Measurements from ENCODE around the gene RGL1. TPM values are rescaled to one million over a fixed set of nuclear protein-coding genes. Genes with fewer than 3 reads are reported as not detected.

Gene RGL1
- total RNA-seq, 1 experiment from 2014 or later: 34.5 TPM

GRCh38 chr1:183873642-183874041 is 68.7 kb downstream of the RGL1 start:
- no peaks in the 10 kb centered on the region for H3K4me1 ChIP-seq
- CTCF ChIA-PET: no interaction called here
- H3K9me3 Mint-ChIP-seq (ENCODE audit: unreplicated experiment): no peaks in the 10 kb centered on the region
- POLR2A ChIA-PET: no interaction called here
- no peak for TF ChIP-seq CTCF (IDR thresholded peaks at IDR 0.05; ENCODE audit: insufficient read depth in 1 of 2, low read depth in 1 of 2, low read length in 1 of 2, severe bottlenecking in 1 of 2, unreplicated experiment in 1 of 2)
- no peak for DNase-seq
- peaks cover 10% of the 10 kb centered on the region for H3K4me1 Mint-ChIP-seq (ENCODE audit: low read depth, unreplicated experiment)
- no peak overlapping the region for H3K4me3 Mint-ChIP-seq (ENCODE audit: unreplicated experiment)
- H3K27me3 Mint-ChIP-seq (ENCODE audit: insufficient read depth, unreplicated experiment): no peaks in the 10 kb centered on the region
- H3K27me3 ChIP-seq (replicated peaks; ENCODE audit: control insufficient read depth, insufficient read depth, low read length): no peaks in the 10 kb centered on the region
- no peak overlapping the region for H3K27ac Mint-ChIP-seq (ENCODE audit: unreplicated experiment)
- no peaks in the 10 kb centered on the region for H3K9me3 ChIP-seq
- intact Hi-C loops (cut with micrococcal nuclease; ENCODE audit: unreplicated experiment): no loop called here
- no peak overlapping the region for H3K4me3 ChIP-seq (ENCODE audit: low read depth, low read length)
- H3K36me3 Mint-ChIP-seq (ENCODE audit: insufficient read depth, unreplicated experiment): peaks cover 33% of the 10 kb centered on the region
- BruUV-seq (replicated peaks): no TSS peak
- no peaks in the 10 kb centered on the region for H3K36me3 ChIP-seq (ENCODE audit: control insufficient read depth, insufficient read depth, low read length)

- ChIA-PET CTCF (no interaction called here), POLR2A (no interaction called here)
- Mint-ChIP-seq H3K27ac (ENCODE audit: unreplicated experiment) (peak overlapping the region; percentile 57), H3K9me3 (ENCODE audit: unreplicated experiment) (no peaks in the 10 kb centered on the region), H3K4me1 (ENCODE audit: low read depth, unreplicated experiment) (peaks cover 28% of the 10 kb centered on the region), H3K36me3 (ENCODE audit: insufficient read depth, unreplicated experiment) (peaks cover 47% of the 10 kb centered on the region), H3K4me3 (ENCODE audit: unreplicated experiment) (no peak overlapping the region), H3K27me3 (ENCODE audit: insufficient read depth, unreplicated experiment) (no peaks in the 10 kb centered on the region)
- H3K9me3 ChIP-seq: no peaks in the 10 kb centered on the region
- intact Hi-C loops (cut with micrococcal nuclease; ENCODE audit: unreplicated experiment): no loop called here
- H3K4me1 ChIP-seq: peaks cover 24% of the 10 kb centered on the region
- no peak for DNase-seq
- no peaks in the 10 kb centered on the region for H3K36me3 ChIP-seq (ENCODE audit: control insufficient read depth, insufficient read depth, low read length)
- H3K27me3 ChIP-seq (replicated peaks; ENCODE audit: control insufficient read depth, insufficient read depth, low read length): no peaks in the 10 kb centered on the region
- no TSS peak for BruUV-seq (replicated peaks)
- no peak for TF ChIP-seq CTCF (IDR thresholded peaks at IDR 0.05; ENCODE audit: insufficient read depth in 1 of 2, low read depth in 1 of 2, low read length in 1 of 2, severe bottlenecking in 1 of 2, unreplicated experiment in 1 of 2)
- H3K4me3 ChIP-seq (ENCODE audit: low read depth, low read length): no peak overlapping the region
These were observed 71.4 kb downstream of the RGL1 start for GRCh38 chr1:183876309-183876708.

GRCh38 chr1:183877053-183877720 is 72.3 kb downstream of the RGL1 start:
- H3K27me3 ChIP-seq (replicated peaks; ENCODE audit: control insufficient read depth, insufficient read depth, low read length): no peaks in the 10 kb centered on the region
- intact Hi-C loops (cut with micrococcal nuclease; ENCODE audit: unreplicated experiment): no loop called here
- H3K36me3 ChIP-seq (ENCODE audit: control insufficient read depth, insufficient read depth, low read length): no peaks in the 10 kb centered on the region
- peaks cover 32% of the 10 kb centered on the region for H3K4me1 ChIP-seq
- H3K4me3 ChIP-seq (ENCODE audit: low read depth, low read length): no peak overlapping the region
- CTCF ChIA-PET: no interaction called here
- Mint-ChIP-seq H3K27ac (ENCODE audit: unreplicated experiment) (no peak overlapping the region), H3K9me3 (ENCODE audit: unreplicated experiment) (no peaks in the 10 kb centered on the region), H3K27me3 (ENCODE audit: insufficient read depth, unreplicated experiment) (no peaks in the 10 kb centered on the region), H3K4me3 (ENCODE audit: unreplicated experiment) (no peak overlapping the region), H3K36me3 (ENCODE audit: insufficient read depth, unreplicated experiment) (peaks cover 56% of the 10 kb centered on the region), H3K4me1 (ENCODE audit: low read depth, unreplicated experiment) (peaks cover 36% of the 10 kb centered on the region)
- DNase-seq: no peak
- no peak for TF ChIP-seq CTCF (IDR thresholded peaks at IDR 0.05; ENCODE audit: insufficient read depth in 1 of 2, low read depth in 1 of 2, low read length in 1 of 2, severe bottlenecking in 1 of 2, unreplicated experiment in 1 of 2)
- BruUV-seq (replicated peaks): no TSS peak
- POLR2A ChIA-PET: no interaction called here
- no peaks in the 10 kb centered on the region for H3K9me3 ChIP-seq

Data from Caco-2 (cell line).